Right atrium auricular region (tissue), 2 donors: ENCODE measurements around the gene RPS6KA1. TPM values are rescaled to one million over a fixed set of nuclear protein-coding genes. Genes with fewer than 3 reads are reported as not detected.

ENCODE experiments used
- DNase-seq: peaks from one replicate; pipeline ENCODE4 v3.0.0-alpha.2; 2019; ENCODE audit warnings: low spot score
- H3K27ac ChIP-seq, 2 donors: fragments of 200-600 bp; sonication (generic); 1 replicate in 1 of 2; 2 replicates in 1 of 2; pipeline ENCODE4 v1.5.1; 2016 to 2019
- H3K27me3 ChIP-seq, 2 donors: fragments of 200-600 bp; sonication (generic); one replicate each; pipeline versions ENCODE4 v1.5.1 to v1.6.0; 2017 to 2019
- H3K36me3 ChIP-seq: fragments of 200-600 bp; sonication (generic); one replicate; pipeline ENCODE4 v1.5.1; 2016
- H3K4me1 ChIP-seq, 2 donors: fragments of 200-600 bp; sonication (generic); one replicate each; pipeline versions ENCODE4 v1.5.1 to v1.6.0; 2017 to 2019
- H3K4me3 ChIP-seq, 2 donors: fragments of 200-600 bp; sonication (generic); 1 replicate in 1 of 2; 2 replicates in 1 of 2; pipeline ENCODE4 v1.5.1; 2017 to 2019; ENCODE audit warnings: mild to moderate bottlenecking in 1 of 2, moderate library complexity in 1 of 2
- H3K9me3 ChIP-seq, 2 donors: fragments of 200-600 bp; sonication (generic); one replicate each; pipeline ENCODE4 v1.5.1; 2019
- CTCF ChIP-seq, 2 donors: fragments of 200-600 bp; sonication (generic); IDR thresholded peaks; one replicate each; pipeline ENCODE4 v1.5.1; 2019; ENCODE audit warnings: antibody characterized with exemption in 2 of 2
- microRNA counts, 2 donors: library from miRNA; unstranded; fragments of <30 nt; microRNA quantifications; one replicate each; lab custom pipeline; 2016 to 2017
- microRNA-seq, 2 donors: library from miRNA; unstranded; fragments of <30 nt; microRNA quantifications; one replicate each; pipeline ENCODE4, GENCODE V29; 2016 to 2017; ENCODE audit warnings: borderline number of aligned reads in 2 of 2, borderline replicate concordance in 1 of 2
- total RNA-seq, 2 donors: library from RNA; depleted of rRNA; stranded (reverse); fragments of >200 nt; gene quantifications; one replicate each; pipeline ENCODE4 v1.1.0, GENCODE V29; 2016

RPS6KA1 gene
- total RNA-seq, 2 donors from 2014 or later = 1.8 to 6.9 TPM

GRCh38 chr1:26616881-26617280 lies 87.3 kb downstream of the RPS6KA1 start:
- Histone ChIP-seq H3K9me3 (no peaks in the 10 kb centered on the region), H3K27ac (no peak overlapping the region), H3K36me3 (no peaks in the 10 kb centered on the region), H3K4me1 (peaks cover 0 to 24% of the 10 kb centered on the region in 2 donors), H3K4me3 (no peak overlapping the region), H3K27me3 (no peaks in the 10 kb centered on the region)
- DNase-seq = no peak
- TF ChIP-seq CTCF (IDR thresholded peaks at IDR 0.05) = no peak

GRCh38 chr1:26618561-26618960 lies 89.0 kb downstream of the RPS6KA1 start:
- Histone ChIP-seq H3K36me3 (no peaks in the 10 kb centered on the region), H3K4me3 (no peak overlapping the region), H3K27me3 (no peaks in the 10 kb centered on the region), H3K4me1 (peaks cover 0 to 24% of the 10 kb centered on the region in 2 donors), H3K9me3 (no peaks in the 10 kb centered on the region), H3K27ac (peak overlapping the region in 1 of 2 donors; percentile 98)
- no peak for TF ChIP-seq CTCF (IDR thresholded peaks at IDR 0.05)
- no peak for DNase-seq

MicroRNAs encoded within 50 kb of the gene (microRNA counts, 767-probe panel; counts per million panel counts)
- microRNA hsa-miR-1976 (lab: Ali Mortazavi, UCI) = 0 to 31.0 counts per million in 2 donors

Small RNA genes lying within 50 kb of the gene (microRNA-seq; reads per million reads assigned to microRNA genes)
- 1.4 to 2.1 reads per million in 2 donors for gene MIR1976

Other genes starting within 250 kb of the RPS6KA1 start
- 10 to 100 TPM; 24.8 to 66.0 TPM for gene SH3BGRL3, start 249.7 kb upstream of the RPS6KA1 start, total RNA-seq
- 1 to 10 TPM; 4.5 to 7.4 TPM for gene UBXN11, start 223.1 kb upstream of the RPS6KA1 start, total RNA-seq
- gene CD52, start 211.8 kb upstream of the RPS6KA1 start, total RNA-seq = 1 to 10 TPM; 4.9 to 5.8 TPM
- not detected for gene CRYBG2, start 175.6 kb upstream of the RPS6KA1 start, total RNA-seq
- gene ZNF683, start 157.0 kb upstream of the RPS6KA1 start, total RNA-seq = not detected
- not detected for gene LIN28A, start 118.9 kb upstream of the RPS6KA1 start, total RNA-seq
- gene DHDDS, start 97.4 kb upstream of the RPS6KA1 start, total RNA-seq = 10 to 100 TPM; 24.2 to 33.3 TPM
- gene HMGN2, start 57.3 kb upstream of the RPS6KA1 start, total RNA-seq = 100 to 1,000 TPM in 1 of 2 donors, 10 to 100 TPM in 1; 76.9 to 142 TPM
- 10 to 100 TPM; 32.7 to 48.8 TPM for gene ARID1A, start 166.3 kb downstream of the RPS6KA1 start, total RNA-seq